GM06990 (cell line): ENCODE measurements around the gene HTRA1.

Source experiments
- DNase-seq: peaks from one replicate; pipeline ENCODE4 v3.0.0-alpha.2; 2011; ENCODE audit not compliant: insufficient read length; ENCODE audit errors: extremely low read depth
- H3K27me3 ChIP-seq: replicated peaks from 2 replicates; pipeline ENCODE4 v1.6.0; 2011; ENCODE audit warnings: low read length; ENCODE audit not compliant: control insufficient read depth, insufficient read depth
- H3K36me3 ChIP-seq: 2 replicates; pipeline ENCODE4 v1.5.1; 2011; ENCODE audit warnings: low read length; ENCODE audit not compliant: control insufficient read depth, insufficient read depth
- H3K4me3 ChIP-seq: replicated peaks from 2 replicates; pipeline ENCODE4 v1.5.1; 2011; ENCODE audit warnings: low read depth, mild to moderate bottlenecking, control low read depth, low read length
- CTCF ChIP-seq: IDR thresholded peaks from 2 replicates; pipeline ENCODE4 v1.5.1; 2011; ENCODE audit warnings: low read length, control low read depth, mild to moderate bottlenecking, inconsistent platforms; ENCODE audit not compliant: insufficient read depth, poor library complexity, severe bottlenecking

Gene HTRA1

GRCh38 chr10:122546242-122546641, 84.9 kb downstream of the HTRA1 start:
- Histone ChIP-seq H3K4me3 (no peak overlapping the region), H3K27me3 (no peaks in the 10 kb centered on the region), H3K36me3 (no peaks in the 10 kb centered on the region)
- DNase-seq: no peak
- TF ChIP-seq CTCF: no peak

GRCh38 chr10:122548407-122549085, 87.2 kb downstream of the HTRA1 start:
- H3K27me3 ChIP-seq: no peaks in the 10 kb centered on the region; the same call in 1 of the 2 replicates
- DNase-seq: no peak
- no peak overlapping the region for H3K4me3 ChIP-seq
- TF ChIP-seq CTCF: no peak
- H3K36me3 ChIP-seq: no peaks in the 10 kb centered on the region

- Histone ChIP-seq H3K36me3 (no peaks in the 10 kb centered on the region), H3K27me3 (no peaks in the 10 kb centered on the region; the same call in 1 of the 2 replicates), H3K4me3 (no peak overlapping the region)
- DNase-seq: no peak
- TF ChIP-seq CTCF: no peak
Observed at GRCh38 chr10:122549636-122550035, 88.3 kb downstream of the HTRA1 start.

GRCh38 chr10:122550427-122550826, 89.1 kb downstream of the HTRA1 start:
- Histone ChIP-seq H3K27me3 (no peaks in the 10 kb centered on the region; the same call in 1 of the 2 replicates), H3K36me3 (no peaks in the 10 kb centered on the region), H3K4me3 (no peak overlapping the region)
- no peak for TF ChIP-seq CTCF
- DNase-seq: no peak

GRCh38 chr10:122550983-122551382, 89.6 kb downstream of the HTRA1 start:
- no peak for TF ChIP-seq CTCF

More at GRCh38 chr10:122550983-122551382, 89.6 kb downstream of the HTRA1 start:
- no peaks in the 10 kb centered on the region for H3K36me3 ChIP-seq
- no peaks in the 10 kb centered on the region; the same call in 1 of the 2 replicates for H3K27me3 ChIP-seq
- no peak overlapping the region for H3K4me3 ChIP-seq
- DNase-seq: no peak
